Muscle layer of duodenum (tissue), 2 donors: ENCODE results near the gene RXFP4.
A peak's percentile ranks its signal among the peaks of the same experiment; 100 is the strongest.

ENCODE experiments used
- H3K27ac ChIP-seq: one replicate; pipeline ENCODE4 v1.7.0; 2013; ENCODE audit warnings: mild to moderate bottlenecking, low read length
- H3K27me3 ChIP-seq: one replicate; pipeline ENCODE4 v1.7.0; 2013; ENCODE audit warnings: low read depth, mild to moderate bottlenecking, control low read depth, low read length
- H3K36me3 ChIP-seq, 2 donors: one replicate each; pipeline ENCODE4 v1.7.0; 2013; ENCODE audit warnings: low read length in 2 of 2, control low read depth in 1 of 2, mild to moderate bottlenecking in 1 of 2; ENCODE audit not compliant: insufficient read depth in 2 of 2, control insufficient read depth in 1 of 2
- H3K4me1 ChIP-seq, 2 donors: one replicate each; pipeline ENCODE4 v1.7.0; 2013; ENCODE audit warnings: low read length in 2 of 2, mild to moderate bottlenecking in 2 of 2, control low read depth in 1 of 2, moderate library complexity in 1 of 2; ENCODE audit not compliant: insufficient read depth in 2 of 2, control insufficient read depth in 1 of 2
- H3K4me3 ChIP-seq, 2 donors: one replicate each; pipeline ENCODE4 v1.7.0; 2013; ENCODE audit warnings: low read length in 2 of 2, low read depth in 1 of 2, mild to moderate bottlenecking in 1 of 2
- H3K9me3 ChIP-seq, 2 donors: one replicate each; pipeline ENCODE4 v1.7.0; 2013; ENCODE audit warnings: low read length in 2 of 2, control low read depth in 1 of 2, mild to moderate bottlenecking in 1 of 2; ENCODE audit not compliant: control insufficient read depth in 1 of 2
- donor health status: healthy.

Gene RXFP4

DNA sequence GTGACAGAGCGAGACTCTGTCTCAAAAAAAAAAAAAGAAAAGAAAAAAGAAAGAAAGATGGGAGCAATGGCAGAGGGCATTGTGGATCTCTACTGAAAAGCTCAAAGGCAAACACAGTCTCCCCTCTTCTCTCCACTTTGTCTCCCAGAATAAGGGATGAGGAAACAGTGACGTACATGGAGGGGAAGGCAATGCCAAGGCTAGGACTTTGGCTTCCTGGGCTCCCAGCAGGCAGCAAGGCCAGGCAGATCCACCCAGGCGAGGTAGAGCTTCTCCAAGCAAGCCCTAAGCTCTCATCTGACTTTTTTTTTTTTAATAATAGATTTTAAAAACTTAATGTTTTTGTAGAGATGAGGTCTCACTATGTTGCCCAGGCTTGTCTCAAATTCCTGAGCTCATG is 32.3 kb downstream of the RXFP4 start:
- H3K4me1 ChIP-seq, result peaks cover 44 to 84% of the 10 kb centered on the region in 2 donors
- no peak overlapping the region for H3K27ac ChIP-seq
- peaks cover 0 to 10% of the 10 kb centered on the region in 2 donors for H3K36me3 ChIP-seq
- no peak overlapping the region for H3K4me3 ChIP-seq
- no peaks in the 10 kb centered on the region for H3K9me3 ChIP-seq
- H3K27me3 ChIP-seq, result no peaks in the 10 kb centered on the region

DNA sequence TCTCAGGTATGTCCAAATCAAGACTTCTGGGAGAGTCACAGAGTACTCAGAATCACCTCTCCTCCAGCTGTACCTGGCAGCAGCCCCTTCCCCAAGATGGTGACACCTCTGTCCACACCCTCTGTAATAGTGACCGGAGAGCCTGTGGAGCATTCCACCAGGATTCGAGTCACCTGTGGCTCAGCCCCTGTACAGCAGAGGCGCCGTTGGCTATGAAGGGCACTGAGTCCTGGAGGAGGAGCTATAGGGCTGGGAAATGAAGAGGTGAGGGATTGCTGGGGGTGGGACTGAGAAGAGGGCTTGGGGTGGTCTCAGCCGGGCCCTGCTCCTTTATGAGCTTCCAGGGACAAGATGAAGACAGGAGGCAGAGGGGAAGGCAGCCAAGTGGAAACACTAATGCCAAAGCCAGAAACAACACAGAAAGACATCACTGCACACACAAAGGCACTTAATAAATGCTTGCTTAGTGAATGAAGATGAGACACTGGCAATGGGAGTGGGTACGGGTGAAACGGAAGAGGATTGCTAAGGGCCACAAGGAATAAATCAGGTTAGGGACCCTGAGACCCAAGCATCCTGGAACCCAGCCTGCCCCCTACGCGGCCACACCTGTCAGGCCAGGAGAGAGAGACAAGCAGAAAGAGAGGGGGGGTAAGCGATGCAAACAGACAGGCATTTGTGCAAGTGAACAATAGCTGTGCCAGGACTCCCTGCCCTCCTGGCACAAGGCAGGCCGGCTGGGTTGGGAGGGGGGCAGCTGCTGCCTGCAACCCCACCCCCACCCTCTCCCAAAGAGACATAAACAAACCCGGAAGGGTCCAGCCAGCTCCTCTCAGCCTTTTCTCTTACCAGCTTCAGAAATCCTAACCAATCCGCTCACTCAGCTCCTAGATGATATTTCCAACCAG is 33.0 kb downstream of the RXFP4 start:
- Histone ChIP-seq H3K4me3 (peak overlapping the region; percentile 83 to 89), H3K27ac (peak overlapping the region; percentile 87), H3K36me3 (peaks cover 0 to 12% of the 10 kb centered on the region in 2 donors), H3K27me3 (no peaks in the 10 kb centered on the region), H3K9me3 (no peaks in the 10 kb centered on the region), H3K4me1 (peaks cover 42 to 84% of the 10 kb centered on the region in 2 donors)

DNA sequence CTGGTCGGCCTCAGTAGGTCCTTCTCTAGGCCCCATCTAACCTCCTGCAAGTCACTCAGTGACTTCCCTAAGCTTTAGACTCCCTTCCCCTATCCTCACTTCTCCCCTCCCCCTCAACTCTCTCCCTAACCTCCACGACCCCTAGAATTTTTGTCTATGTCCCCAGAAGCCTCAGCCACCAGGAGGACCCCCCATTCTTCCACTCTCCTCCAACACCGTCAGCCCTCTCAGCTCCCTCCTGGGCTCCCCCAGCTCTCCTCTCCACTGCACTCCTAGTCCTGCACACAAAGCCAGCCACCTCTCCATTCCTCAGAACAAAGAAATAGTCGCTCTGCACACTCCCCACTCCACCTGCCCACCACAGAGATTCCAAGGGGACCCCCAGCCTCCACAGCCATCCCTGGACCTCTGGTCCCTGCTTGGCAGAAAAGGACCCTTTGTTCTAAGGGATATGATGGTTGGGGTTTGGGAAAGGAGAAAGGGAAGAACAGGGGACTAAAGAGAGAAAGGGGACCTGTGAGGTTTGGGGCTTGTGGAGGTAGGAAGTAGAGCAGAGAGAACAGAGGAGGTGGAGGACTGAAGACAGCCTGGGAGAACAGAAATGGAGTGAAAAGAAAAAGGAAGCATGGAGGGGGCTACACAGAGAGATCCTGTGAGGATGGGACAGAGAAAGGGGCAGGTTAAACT is 34.1 kb downstream of the RXFP4 start:
- H3K27ac ChIP-seq, result peak overlapping the region; percentile 87

DNA sequence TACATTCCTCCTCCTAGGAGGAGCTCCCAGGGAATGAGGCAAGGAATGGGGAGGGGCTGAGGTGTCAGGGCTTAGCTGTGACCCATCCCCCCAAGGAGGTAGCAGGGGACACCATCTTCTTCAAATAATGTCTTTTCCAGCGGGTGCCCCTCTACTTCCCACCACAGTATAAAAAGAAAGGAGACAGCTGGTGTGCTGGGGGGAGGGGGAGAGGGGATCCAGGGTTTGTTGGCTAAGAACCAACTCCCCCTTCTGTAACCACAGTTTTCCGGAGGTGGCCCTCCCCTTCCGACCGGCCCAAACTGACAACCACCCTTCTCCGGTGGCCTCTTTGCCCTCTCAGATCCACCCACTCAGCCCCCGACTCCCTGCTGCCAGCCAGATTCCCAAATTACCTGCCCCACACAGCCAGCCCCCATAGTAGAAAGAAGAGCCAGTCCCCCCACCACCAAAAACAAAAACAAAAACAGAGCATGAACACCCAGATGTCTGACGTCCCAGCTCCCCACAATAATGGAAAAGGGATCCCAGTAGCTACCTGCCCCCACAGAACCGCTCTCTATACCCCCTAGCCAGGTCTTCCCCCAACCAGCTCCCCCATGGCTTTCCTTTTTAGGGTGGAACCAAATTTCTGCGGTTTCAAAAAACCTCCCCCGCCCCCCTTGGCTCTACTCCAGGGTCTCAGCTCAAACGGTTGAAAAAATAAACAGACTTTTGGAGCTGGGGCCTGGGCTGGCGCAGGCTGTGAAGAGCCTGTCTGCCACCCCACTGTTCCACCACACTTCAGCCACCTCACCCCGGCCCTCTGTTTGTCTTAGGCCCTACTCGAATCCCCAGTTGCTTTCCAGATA is 34.8 kb downstream of the RXFP4 start:
- peak overlapping the region; percentile 83 to 89 for H3K4me3 ChIP-seq
- no peaks in the 10 kb centered on the region for H3K9me3 ChIP-seq
- H3K27me3 ChIP-seq, result no peaks in the 10 kb centered on the region
- peak overlapping the region; percentile 87 for H3K27ac ChIP-seq
- H3K36me3 ChIP-seq, result peaks cover 0 to 12% of the 10 kb centered on the region in 2 donors
- peaks cover 48 to 84% of the 10 kb centered on the region in 2 donors for H3K4me1 ChIP-seq

More for the DNA sequence above, 34.1 kb downstream of the RXFP4 start:
- Histone ChIP-seq H3K27me3 (no peaks in the 10 kb centered on the region), H3K9me3 (no peaks in the 10 kb centered on the region), H3K4me1 (peaks cover 45 to 84% of the 10 kb centered on the region in 2 donors), H3K4me3 (peak overlapping the region; percentile 83 to 89), H3K36me3 (peaks cover 0 to 12% of the 10 kb centered on the region in 2 donors)

DNA sequence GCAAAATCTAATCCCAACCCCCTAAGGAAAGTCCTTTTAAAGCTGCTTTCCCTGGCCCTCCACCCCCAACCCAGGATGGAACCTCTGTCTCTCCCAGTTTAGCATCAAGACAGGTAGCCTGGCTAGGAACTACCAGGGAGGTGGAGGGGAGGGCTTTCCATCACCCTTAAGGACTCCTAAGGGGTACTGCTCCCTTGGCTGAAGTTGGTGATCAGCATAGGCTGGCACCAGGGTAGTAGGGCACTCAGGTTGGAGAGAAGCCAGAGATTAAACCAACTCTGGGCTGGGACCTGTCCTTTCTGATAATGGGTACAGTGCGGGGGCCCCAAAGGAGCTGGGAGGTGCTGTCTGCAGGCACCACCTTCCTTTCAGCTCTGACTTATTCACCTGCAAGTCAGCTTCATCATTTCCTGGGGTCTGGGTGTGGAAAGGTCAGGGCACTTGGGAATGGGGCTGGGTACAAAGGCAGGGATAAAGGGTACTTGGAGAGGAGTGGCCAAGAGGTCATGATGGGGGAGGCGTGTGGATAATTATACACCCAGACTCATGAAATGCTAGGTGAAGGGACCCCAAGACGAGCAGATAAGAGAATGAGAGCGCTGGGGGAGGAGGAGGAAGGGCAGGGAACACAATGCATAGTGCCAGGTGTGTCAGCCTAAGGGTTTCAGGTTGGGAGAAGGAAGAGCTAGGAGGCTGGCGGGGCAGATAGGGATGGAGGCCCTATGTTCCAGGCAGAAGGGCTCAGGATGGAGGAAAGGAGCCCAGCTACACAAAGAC is 35.7 kb downstream of the RXFP4 start:
- H3K27ac ChIP-seq, result peak overlapping the region; percentile 87
- H3K4me3 ChIP-seq, result peak overlapping the region; percentile 83 to 89
- no peaks in the 10 kb centered on the region for H3K27me3 ChIP-seq
- peaks cover 0 to 12% of the 10 kb centered on the region in 2 donors for H3K36me3 ChIP-seq
- no peaks in the 10 kb centered on the region for H3K9me3 ChIP-seq
- peaks cover 56 to 85% of the 10 kb centered on the region in 2 donors for H3K4me1 ChIP-seq

DNA sequence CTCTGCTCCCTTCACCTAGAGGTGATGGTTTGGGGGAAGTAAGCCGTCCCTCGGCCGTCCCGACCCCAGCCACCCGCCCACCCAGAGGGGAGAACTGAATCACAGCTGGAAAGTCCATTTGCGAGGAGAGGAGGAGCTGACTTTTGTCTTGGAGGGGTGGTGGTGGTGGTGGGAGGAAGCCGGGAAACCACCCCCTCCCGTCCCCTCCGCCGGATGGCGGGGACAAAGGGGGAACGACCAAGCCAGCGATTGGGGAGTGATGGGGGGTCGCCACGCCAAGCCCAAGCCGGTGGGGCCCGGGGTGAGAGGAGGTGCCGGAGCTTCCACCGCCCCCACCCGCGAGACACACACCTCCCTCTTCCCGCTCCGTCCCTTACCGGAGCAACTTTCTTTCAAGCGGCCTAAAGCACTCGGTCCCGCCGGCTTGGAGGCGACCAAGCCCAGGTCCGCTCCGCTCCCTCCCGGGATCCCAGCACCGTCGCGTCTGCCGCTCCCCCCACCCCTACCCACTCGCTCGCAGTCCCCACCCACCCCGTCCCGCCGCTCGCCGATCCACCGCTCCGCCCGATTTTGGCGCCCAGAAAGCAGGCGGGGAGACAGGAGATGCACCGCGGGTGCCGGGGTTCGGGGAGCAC is 36.4 kb downstream of the RXFP4 start:
- H3K4me3 ChIP-seq, result peak overlapping the region; percentile 83 to 89
- peak overlapping the region; percentile 87 for H3K27ac ChIP-seq
- H3K27me3 ChIP-seq, result no peaks in the 10 kb centered on the region
- H3K9me3 ChIP-seq, result no peaks in the 10 kb centered on the region
- peaks cover 56 to 84% of the 10 kb centered on the region in 2 donors for H3K4me1 ChIP-seq
- H3K36me3 ChIP-seq, result peaks cover 0 to 12% of the 10 kb centered on the region in 2 donors

DNA sequence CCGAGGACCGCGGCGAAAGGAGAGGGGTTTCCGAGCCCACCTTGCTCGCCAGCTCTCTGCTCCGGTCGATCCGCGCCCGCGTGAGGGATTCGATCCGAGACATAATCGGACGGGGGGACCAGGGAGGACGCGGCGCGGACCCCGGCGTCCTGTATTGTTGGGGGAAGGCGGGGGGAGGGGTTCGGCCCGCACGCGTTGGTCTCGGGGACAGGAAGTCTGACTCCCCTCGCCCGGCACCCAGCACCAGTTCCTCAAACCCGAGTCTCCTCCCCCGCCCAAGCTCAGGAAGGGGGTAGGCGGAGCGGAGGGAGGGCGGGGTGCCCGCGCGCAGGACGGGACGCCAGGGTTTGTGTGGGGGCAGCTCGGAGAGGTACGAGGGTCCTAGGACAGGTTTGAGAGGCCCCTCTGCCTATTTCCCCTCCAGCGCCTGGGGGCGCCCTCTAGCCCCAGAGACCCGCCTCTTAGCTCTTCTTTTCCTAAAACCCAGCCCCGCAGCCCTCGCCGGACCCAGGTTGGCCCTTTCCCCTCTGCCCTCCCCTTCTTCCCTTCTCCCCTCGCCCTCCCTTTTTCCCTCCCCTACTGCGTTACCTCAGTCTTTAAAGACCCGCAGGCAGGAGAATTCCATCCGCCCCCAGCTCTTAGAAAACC is 37.0 kb downstream of the RXFP4 start, which contains the start of gene ARHGEF2:
Gene ARHGEF2 (minus strand): TSS at position 223 of the 648 bp plus-strand sequence. CDS start 120 bp downstream, at position 103.
- H3K27me3 ChIP-seq, result no peaks in the 10 kb centered on the region
- peaks cover 0 to 12% of the 10 kb centered on the region in 2 donors for H3K36me3 ChIP-seq
- peak within 1 kb of the TSS; percentile 83 to 89 for H3K4me3 ChIP-seq
- peak within 1 kb of the TSS; percentile 87 for H3K27ac ChIP-seq
- H3K4me1 ChIP-seq, result peaks cover 56 to 81% of the 10 kb centered on the region in 2 donors
- H3K9me3 ChIP-seq, result no peaks in the 10 kb centered on the region

DNA sequence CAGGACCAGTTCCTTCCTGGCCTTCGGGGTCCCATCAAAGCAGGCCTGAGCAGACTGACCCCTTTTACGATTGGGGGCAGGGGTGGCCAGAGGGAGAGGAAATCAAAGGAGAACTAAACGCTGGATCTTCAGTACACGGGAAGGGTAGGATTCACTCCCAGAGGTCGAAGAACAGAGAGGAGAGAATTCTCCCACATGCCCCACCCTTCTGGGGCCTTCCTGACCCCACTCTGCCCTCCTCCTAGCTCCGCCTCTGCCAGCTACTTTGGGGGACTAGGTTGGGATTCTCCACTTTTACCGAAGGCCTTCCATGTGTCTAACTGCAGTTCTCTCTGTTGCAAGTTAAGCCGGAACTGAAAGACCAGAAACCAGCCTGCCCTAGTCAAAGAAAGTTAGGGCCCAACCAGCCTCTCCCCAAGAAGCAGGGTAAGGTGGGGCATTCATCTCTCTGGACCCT is 37.6 kb downstream of the RXFP4 start:
- Histone ChIP-seq H3K36me3 (peaks cover 0 to 12% of the 10 kb centered on the region in 2 donors), H3K27ac (peak overlapping the region; percentile 87), H3K4me3 (peak overlapping the region; percentile 83 to 89), H3K27me3 (no peaks in the 10 kb centered on the region), H3K9me3 (no peaks in the 10 kb centered on the region), H3K4me1 (peaks cover 61 to 77% of the 10 kb centered on the region in 2 donors)

DNA sequence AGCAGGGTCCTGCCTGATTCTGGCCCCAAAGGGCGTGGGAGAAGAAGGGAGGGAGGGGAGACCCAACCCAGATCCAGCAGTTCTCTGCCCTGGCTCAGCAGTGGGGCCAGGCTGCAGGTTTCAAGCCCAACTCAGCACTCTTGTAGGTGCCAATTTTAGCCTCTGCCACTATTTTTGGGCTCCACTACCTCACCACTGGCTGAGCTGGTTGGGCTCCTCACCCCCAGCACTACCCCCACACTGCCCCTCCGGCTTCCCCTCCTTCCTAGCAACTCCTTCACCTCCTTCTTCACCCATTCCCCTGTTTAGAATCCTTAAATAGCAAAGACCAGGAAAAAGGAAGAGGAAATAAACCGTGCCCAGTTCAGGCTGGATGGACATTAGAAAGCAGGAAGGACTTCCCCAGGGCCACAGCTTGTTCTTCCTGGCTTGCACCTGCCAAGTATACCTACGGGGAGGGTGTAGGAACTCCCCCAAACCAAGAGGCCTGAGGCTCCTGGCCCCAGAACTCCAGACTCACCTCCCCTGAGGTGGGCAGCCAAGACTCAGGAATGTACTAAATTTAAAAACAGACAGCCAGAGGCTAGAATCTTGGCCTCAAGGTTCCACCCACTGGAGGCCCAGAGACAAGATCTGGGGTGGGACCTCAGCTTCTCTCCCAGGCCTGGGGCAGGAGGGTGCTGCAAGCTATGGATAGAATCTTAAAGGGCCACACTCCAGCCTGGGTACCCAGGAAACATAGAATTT is 38.3 kb downstream of the RXFP4 start:
- H3K27ac ChIP-seq, result peak overlapping the region; percentile 87
- peaks cover 0 to 12% of the 10 kb centered on the region in 2 donors for H3K36me3 ChIP-seq
- peaks cover 55 to 69% of the 10 kb centered on the region in 2 donors for H3K4me1 ChIP-seq
- H3K4me3 ChIP-seq, result peak overlapping the region; percentile 83 to 89
- H3K27me3 ChIP-seq, result no peaks in the 10 kb centered on the region
- H3K9me3 ChIP-seq, result no peaks in the 10 kb centered on the region
